ENCODE data around the gene DNLZ.

DNLZ gene

GRCh38 chr9:136335296-136336155 is 28.0 kb downstream of the DNLZ start:
- Histone ChIP-seq H3K79me2 (ENCODE audit: low read length) (no peaks in the 10 kb centered on the region), H3K4me1 (ENCODE audit: low read length) (peaks cover 7% of the 10 kb centered on the region; the same call in 1 of the 2 replicates), H3K4me2 (ENCODE audit: low read length) (no peak overlapping the region), H3K9ac (ENCODE audit: low read length) (no peak overlapping the region), H3K36me3 (replicated peaks; ENCODE audit: low read depth, low read length) (no peaks in the 10 kb centered on the region), H3K9me3 (ENCODE audit: insufficient read depth, low read length) (no peaks in the 10 kb centered on the region), H2AFZ (ENCODE audit: low read depth, low read length) (no peak overlapping the region), H3K27ac (ENCODE audit: low read length) (no peak overlapping the region), H3K27me3 (ENCODE audit: low read depth, low read length) (no peaks in the 10 kb centered on the region), H4K20me1 (ENCODE audit: insufficient read depth, low read length) (no peaks in the 10 kb centered on the region), H3K4me3 (ENCODE audit: low read length) (no peak overlapping the region)
- TF ChIP-seq EZH2phosphoT487 (IDR thresholded peaks at IDR 0.05; ENCODE audit: low read depth) (no peak), CTCF (IDR thresholded peaks at IDR 0.05; ENCODE audit: low read depth, low read length) (no peak)

GRCh38 chr9:136334541-136334940 is 29.0 kb downstream of the DNLZ start:
- Histone ChIP-seq H3K36me3 (replicated peaks; ENCODE audit: low read depth, low read length) (no peaks in the 10 kb centered on the region), H3K27me3 (ENCODE audit: low read depth, low read length) (no peaks in the 10 kb centered on the region)

GRCh38 chr9:136333486-136333885 is 30.1 kb downstream of the DNLZ start:
- Histone ChIP-seq H3K27me3 (ENCODE audit: low read depth, low read length) (no peaks in the 10 kb centered on the region), H4K20me1 (ENCODE audit: insufficient read depth, low read length) (no peaks in the 10 kb centered on the region)

More at GRCh38 chr9:136334541-136334940, 29.0 kb downstream of the DNLZ start:
- Histone ChIP-seq H3K9ac (ENCODE audit: low read length) (no peak overlapping the region), H3K4me1 (ENCODE audit: low read length) (peaks cover 7% of the 10 kb centered on the region; the same call in 1 of the 2 replicates), H3K4me3 (ENCODE audit: low read length) (no peak overlapping the region), H2AFZ (ENCODE audit: low read depth, low read length) (no peak overlapping the region), H3K4me2 (ENCODE audit: low read length) (no peak overlapping the region), H3K79me2 (ENCODE audit: low read length) (no peaks in the 10 kb centered on the region), H4K20me1 (ENCODE audit: insufficient read depth, low read length) (no peaks in the 10 kb centered on the region), H3K9me3 (ENCODE audit: insufficient read depth, low read length) (no peaks in the 10 kb centered on the region), H3K27ac (ENCODE audit: low read length) (no peak overlapping the region)
- no peak for TF ChIP-seq EZH2phosphoT487 (IDR thresholded peaks at IDR 0.05; ENCODE audit: low read depth)
- no peak for TF ChIP-seq CTCF (IDR thresholded peaks at IDR 0.05; ENCODE audit: low read depth, low read length)

More at GRCh38 chr9:136333486-136333885, 30.1 kb downstream of the DNLZ start:
- H3K4me2 ChIP-seq (ENCODE audit: low read length), result no peak overlapping the region
- H3K36me3 ChIP-seq (replicated peaks; ENCODE audit: low read depth, low read length), result no peaks in the 10 kb centered on the region
- H3K9me3 ChIP-seq (ENCODE audit: insufficient read depth, low read length), result no peaks in the 10 kb centered on the region
- peaks cover 11% of the 10 kb centered on the region; the same call in 1 of the 2 replicates for H3K4me1 ChIP-seq (ENCODE audit: low read length)
- H3K27ac ChIP-seq (ENCODE audit: low read length), result no peak overlapping the region
- no peak overlapping the region for H2AFZ ChIP-seq (ENCODE audit: low read depth, low read length)
- H3K79me2 ChIP-seq (ENCODE audit: low read length), result no peaks in the 10 kb centered on the region
- no peak overlapping the region for H3K9ac ChIP-seq (ENCODE audit: low read length)
- no peak overlapping the region for H3K4me3 ChIP-seq (ENCODE audit: low read length)
- no peak for TF ChIP-seq CTCF (IDR thresholded peaks at IDR 0.05; ENCODE audit: low read depth, low read length)
- TF ChIP-seq EZH2phosphoT487 (IDR thresholded peaks at IDR 0.05; ENCODE audit: low read depth), result no peak

Measured in OCI-LY3 (cell line).